Skeletal muscle tissue (tissue), 4 donors: ENCODE data around the gene SCLT1. TPM values are rescaled to one million over a fixed set of nuclear protein-coding genes. Genes with fewer than 3 reads are reported as not detected.

Source experiments
- H3K27ac ChIP-seq: one replicate; pipeline ENCODE4 v1.7.0; 2013; ENCODE audit warnings: mild to moderate bottlenecking, low read depth, low read length, inconsistent platforms
- H3K27me3 ChIP-seq, 3 donors: one replicate each; pipeline ENCODE4 v1.7.0; 2013; ENCODE audit warnings: low read length in 3 of 3; ENCODE audit not compliant: control insufficient read depth in 3 of 3, insufficient read depth in 3 of 3
- H3K36me3 ChIP-seq, 3 donors: one replicate each; pipeline ENCODE4 v1.7.0; 2013; ENCODE audit warnings: low read length in 3 of 3; ENCODE audit not compliant: control insufficient read depth in 3 of 3, insufficient read depth in 3 of 3
- H3K4me1 ChIP-seq, 3 donors: one replicate each; pipeline ENCODE4 v1.7.0; 2013; ENCODE audit warnings: low read length in 3 of 3, mild to moderate bottlenecking in 3 of 3; ENCODE audit not compliant: control insufficient read depth in 3 of 3, insufficient read depth in 3 of 3
- H3K4me3 ChIP-seq, 3 donors: one replicate each; pipeline ENCODE4 v1.7.0; 2013; ENCODE audit warnings: low read length in 3 of 3
- H3K9ac ChIP-seq, 3 donors: one replicate each; pipeline ENCODE4 v1.7.0; 2013; ENCODE audit warnings: low read length in 3 of 3, mild to moderate bottlenecking in 3 of 3, moderate library complexity in 2 of 3, low read depth in 1 of 3
- H3K9me3 ChIP-seq, 3 donors: one replicate each; pipeline ENCODE4 v1.7.0; 2013; ENCODE audit warnings: low read length in 3 of 3; ENCODE audit not compliant: control insufficient read depth in 3 of 3
- total RNA-seq: library from RNA; depleted of rRNA; stranded (reverse); fragments of >200 nt; gene quantifications from one replicate; pipeline ENCODE4 v1.2.3, GENCODE V29; 2014
- donor health status: Osteomylitis.

SCLT1 gene
- total RNA-seq, 1 donor from 2014 or later: 39.7 TPM

- no peak overlapping the region for H3K4me3 ChIP-seq
- H3K27ac ChIP-seq: no peak overlapping the region
- H3K9ac ChIP-seq: no peak overlapping the region
- H3K27me3 ChIP-seq: no peaks in the 10 kb centered on the region
- H3K36me3 ChIP-seq: no peaks in the 10 kb centered on the region
- H3K4me1 ChIP-seq: no peaks in the 10 kb centered on the region
- no peaks in the 10 kb centered on the region for H3K9me3 ChIP-seq
Observed at GRCh38 chr4:128978985-128979384, 114.4 kb downstream of the SCLT1 start.

DNA sequence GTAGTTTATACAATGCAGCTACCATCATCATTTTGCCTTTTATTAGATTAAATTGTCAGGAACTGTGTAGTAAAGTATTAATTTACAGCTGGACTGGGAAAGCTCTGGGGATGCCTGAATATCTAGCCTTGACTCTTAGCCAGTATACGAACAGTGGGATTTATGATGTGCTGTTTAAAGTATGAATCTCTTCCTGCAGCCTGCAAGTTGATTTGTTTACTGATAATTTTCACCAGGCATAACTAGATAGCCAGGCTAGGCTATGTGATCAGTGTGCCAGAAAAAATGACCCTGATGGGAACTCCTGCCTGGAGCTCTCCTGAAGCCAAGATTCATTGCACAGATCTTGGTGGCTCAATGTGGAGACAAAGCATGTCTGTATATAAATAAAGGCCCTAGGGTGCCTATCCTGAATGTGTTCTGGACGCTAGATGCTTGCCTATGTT is 119.2 kb downstream of the SCLT1 start:
- Histone ChIP-seq H3K27ac (no peak overlapping the region), H3K9me3 (no peaks in the 10 kb centered on the region), H3K4me3 (no peak overlapping the region), H3K9ac (no peak overlapping the region), H3K4me1 (no peaks in the 10 kb centered on the region), H3K36me3 (no peaks in the 10 kb centered on the region), H3K27me3 (no peaks in the 10 kb centered on the region)

GRCh38 chr4:128973384-128973783 is 120.0 kb downstream of the SCLT1 start:
- H3K9me3 ChIP-seq: no peaks in the 10 kb centered on the region
- H3K4me3 ChIP-seq: no peak overlapping the region
- no peak overlapping the region for H3K27ac ChIP-seq
- H3K36me3 ChIP-seq: no peaks in the 10 kb centered on the region
- no peak overlapping the region for H3K9ac ChIP-seq
- H3K4me1 ChIP-seq: no peaks in the 10 kb centered on the region
- H3K27me3 ChIP-seq: no peaks in the 10 kb centered on the region

DNA sequence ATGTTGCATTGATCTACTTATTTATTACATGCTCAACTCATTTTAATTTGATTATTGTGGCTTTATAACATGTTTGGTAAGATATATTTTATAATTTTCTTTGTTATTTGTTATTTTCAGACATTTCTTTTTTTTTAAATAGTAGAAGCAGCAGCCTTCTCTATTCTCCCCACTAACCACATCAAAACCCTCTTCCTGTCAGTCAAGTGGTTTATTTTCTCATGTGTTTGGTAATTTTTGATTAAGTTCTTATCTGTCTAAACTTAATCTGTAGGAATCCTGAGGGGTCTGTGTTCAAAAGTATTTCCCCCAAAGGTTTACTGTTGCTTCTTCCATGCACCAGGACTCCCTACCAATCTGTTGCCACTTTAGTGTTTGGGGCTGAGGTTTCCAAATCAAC is 131.9 kb downstream of the SCLT1 start:
- Histone ChIP-seq H3K4me1 (no peaks in the 10 kb centered on the region), H3K27ac (no peak overlapping the region), H3K27me3 (no peaks in the 10 kb centered on the region), H3K4me3 (no peak overlapping the region), H3K9ac (no peak overlapping the region), H3K9me3 (no peaks in the 10 kb centered on the region), H3K36me3 (no peaks in the 10 kb centered on the region)

- H3K4me1 ChIP-seq: no peaks in the 10 kb centered on the region
Observed at GRCh38 chr4:128958194-128958593, 135.1 kb downstream of the SCLT1 start.

GRCh38 chr4:128957459-128957858 is 135.9 kb downstream of the SCLT1 start:
- H3K4me3 ChIP-seq: no peak overlapping the region
- H3K4me1 ChIP-seq: no peaks in the 10 kb centered on the region
- no peaks in the 10 kb centered on the region for H3K9me3 ChIP-seq
- no peak overlapping the region for H3K9ac ChIP-seq
- H3K27ac ChIP-seq: no peak overlapping the region
- H3K36me3 ChIP-seq: no peaks in the 10 kb centered on the region
- H3K27me3 ChIP-seq: no peaks in the 10 kb centered on the region

More at GRCh38 chr4:128958194-128958593, 135.1 kb downstream of the SCLT1 start:
- H3K27me3 ChIP-seq: no peaks in the 10 kb centered on the region
- H3K9me3 ChIP-seq: no peaks in the 10 kb centered on the region
- no peak overlapping the region for H3K9ac ChIP-seq
- no peaks in the 10 kb centered on the region for H3K36me3 ChIP-seq
- no peak overlapping the region for H3K4me3 ChIP-seq
- no peak overlapping the region for H3K27ac ChIP-seq

- no peaks in the 10 kb centered on the region for H3K4me1 ChIP-seq
- no peaks in the 10 kb centered on the region for H3K27me3 ChIP-seq
- no peak overlapping the region for H3K4me3 ChIP-seq
- no peaks in the 10 kb centered on the region for H3K9me3 ChIP-seq
- H3K36me3 ChIP-seq: no peaks in the 10 kb centered on the region
- no peak overlapping the region for H3K27ac ChIP-seq
- no peak overlapping the region for H3K9ac ChIP-seq
Observed at GRCh38 chr4:128955751-128956150, 137.6 kb downstream of the SCLT1 start.

- H3K9me3 ChIP-seq: no peaks in the 10 kb centered on the region
- no peak overlapping the region for H3K27ac ChIP-seq
- H3K4me3 ChIP-seq: no peak overlapping the region
- H3K9ac ChIP-seq: no peak overlapping the region
- no peaks in the 10 kb centered on the region for H3K36me3 ChIP-seq
- H3K27me3 ChIP-seq: no peaks in the 10 kb centered on the region
- H3K4me1 ChIP-seq: no peaks in the 10 kb centered on the region
Observed at GRCh38 chr4:128954941-128955340, 138.4 kb downstream of the SCLT1 start.

GRCh38 chr4:128951316-128951715 is 142.0 kb downstream of the SCLT1 start:
- no peak overlapping the region for H3K9ac ChIP-seq
- no peaks in the 10 kb centered on the region for H3K9me3 ChIP-seq
- no peaks in the 10 kb centered on the region for H3K27me3 ChIP-seq
- no peak overlapping the region for H3K27ac ChIP-seq
- no peak overlapping the region for H3K4me3 ChIP-seq
- H3K36me3 ChIP-seq: no peaks in the 10 kb centered on the region
- H3K4me1 ChIP-seq: no peaks in the 10 kb centered on the region

DNA sequence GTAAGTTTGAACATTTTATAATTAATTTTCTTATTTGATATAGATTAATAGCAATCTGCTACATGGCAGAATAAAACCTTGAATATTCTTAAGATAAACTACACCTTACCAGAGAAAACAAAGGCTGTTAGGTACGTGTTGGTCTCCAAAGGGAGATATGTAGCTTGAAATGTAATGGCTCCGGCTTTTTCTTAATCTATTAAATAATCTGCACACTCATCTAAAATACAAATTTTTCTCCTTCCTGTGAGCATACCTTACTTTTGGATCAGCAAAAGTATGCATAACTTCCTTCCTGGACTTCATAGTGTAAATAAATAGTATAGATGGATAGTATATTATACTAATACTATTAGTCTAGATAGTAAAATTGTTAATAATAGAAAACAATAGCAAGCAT is 142.5 kb downstream of the SCLT1 start:
- H3K4me3 ChIP-seq: no peak overlapping the region
- no peak overlapping the region for H3K9ac ChIP-seq
- H3K27me3 ChIP-seq: no peaks in the 10 kb centered on the region
- no peaks in the 10 kb centered on the region for H3K9me3 ChIP-seq
- H3K36me3 ChIP-seq: peaks cover 0 to 2% (median 0%) of the 10 kb centered on the region in 3 donors
- no peak overlapping the region for H3K27ac ChIP-seq
- no peaks in the 10 kb centered on the region for H3K4me1 ChIP-seq

GRCh38 chr4:128946916-128947315 is 146.4 kb downstream of the SCLT1 start:
- H3K27ac ChIP-seq: no peak overlapping the region
- no peaks in the 10 kb centered on the region for H3K4me1 ChIP-seq
- peaks cover 3 to 6% (median 4%) of the 10 kb centered on the region in 3 donors for H3K36me3 ChIP-seq
- no peaks in the 10 kb centered on the region for H3K27me3 ChIP-seq
- no peaks in the 10 kb centered on the region for H3K9me3 ChIP-seq
- H3K9ac ChIP-seq: no peak overlapping the region
- no peak overlapping the region for H3K4me3 ChIP-seq
